GM19452 (cell line): ENCODE measurements around the gene MTERF1.
"Not testable (repeated sequence)": the region's sequence is repeated elsewhere in the genome, so short reads cannot be mapped to it uniquely, and the experiment has no call there.

Source experiments
- ATAC-seq: cut with Tn5 transposase; IDR thresholded peaks from one replicate; pipeline ENCODE4 v1.9.1; 2021; ENCODE audit not compliant: unreplicated experiment

MTERF1 gene

DNA sequence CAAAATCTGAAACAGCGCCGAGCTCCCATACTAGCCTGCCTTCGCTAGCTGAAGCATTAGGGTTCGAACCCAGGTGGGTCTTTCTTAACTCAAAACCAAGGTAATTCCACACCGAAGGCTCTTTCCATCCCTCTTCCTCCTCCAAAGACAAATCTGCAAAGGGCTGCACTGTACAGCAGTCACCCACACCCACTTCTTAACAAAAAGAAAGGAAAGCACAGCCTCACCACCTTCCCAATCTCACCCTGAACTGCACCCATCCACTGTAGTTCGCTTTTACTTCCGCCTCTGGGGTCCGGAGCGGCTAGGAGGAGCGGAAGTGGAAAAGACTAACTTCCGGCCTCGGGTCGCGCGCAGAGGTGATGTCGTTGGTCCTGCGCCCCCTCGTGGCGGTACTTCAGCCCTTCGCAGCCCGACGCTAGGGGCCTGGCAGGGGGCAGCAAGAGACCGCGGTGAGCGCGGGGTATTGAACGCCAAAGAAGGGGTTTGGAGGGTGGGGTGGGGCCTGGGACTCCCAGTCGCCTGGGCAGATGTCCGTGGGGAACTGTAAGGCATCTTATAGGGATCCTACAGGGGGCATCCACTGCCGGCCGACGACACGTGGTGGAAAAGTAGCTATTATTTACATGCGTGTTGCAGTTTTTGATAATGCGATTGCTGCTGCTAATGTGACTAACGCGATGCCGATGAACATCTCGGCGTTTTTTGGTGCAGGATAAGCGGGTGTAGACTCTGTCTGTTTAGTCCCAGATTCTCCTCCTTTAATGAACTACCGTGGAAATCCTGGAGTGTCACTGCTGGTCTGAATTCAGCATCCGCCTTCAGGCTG is at the start of gene MTERF1:
MTERF1 (minus strand) TSS at position 290 of the 829 bp plus-strand sequence. CDS start 619 bp downstream, outside the sequence.
- ATAC-seq = peak; percentile 97

DNA sequence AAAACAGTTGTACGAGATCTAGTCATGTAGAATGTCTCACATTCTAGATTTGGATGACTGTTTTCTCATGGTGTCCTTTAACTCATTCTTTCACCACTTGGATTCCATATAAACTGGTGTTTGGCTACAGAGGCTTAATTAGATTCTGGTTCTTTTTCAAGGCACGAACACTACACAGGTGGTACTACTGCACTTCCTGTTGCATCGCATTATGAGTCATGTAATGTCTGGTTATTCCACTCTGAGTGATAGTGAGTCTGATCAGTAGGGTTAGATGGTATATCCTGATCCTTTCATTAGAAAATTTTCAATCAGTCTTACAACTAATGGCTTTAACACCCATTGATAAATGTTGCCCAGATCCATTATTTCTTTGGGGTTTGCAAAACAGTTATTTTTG is 49.0 kb upstream of the MTERF1 start:
- peak; percentile 83 for ATAC-seq

DNA sequence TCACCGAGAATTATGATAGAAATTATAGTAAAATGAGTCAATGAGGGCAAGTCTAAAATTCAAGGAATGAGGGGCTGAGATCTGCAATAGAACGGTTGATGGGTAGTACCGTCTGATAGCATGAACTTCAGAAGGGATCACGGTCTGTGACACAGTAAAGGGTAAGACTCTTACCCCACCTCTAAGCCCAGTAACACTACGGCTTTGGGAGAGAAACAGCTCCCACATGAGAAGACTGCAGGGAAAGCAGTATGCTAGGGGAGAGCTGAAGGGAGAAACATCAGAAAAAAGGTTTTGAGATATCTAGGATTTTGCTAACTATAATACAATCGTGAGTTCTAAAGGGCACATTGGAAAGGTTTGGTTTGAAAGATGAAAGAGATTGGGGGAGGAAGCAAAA is 47.4 kb upstream of the MTERF1 start:
- no peak for ATAC-seq

DNA sequence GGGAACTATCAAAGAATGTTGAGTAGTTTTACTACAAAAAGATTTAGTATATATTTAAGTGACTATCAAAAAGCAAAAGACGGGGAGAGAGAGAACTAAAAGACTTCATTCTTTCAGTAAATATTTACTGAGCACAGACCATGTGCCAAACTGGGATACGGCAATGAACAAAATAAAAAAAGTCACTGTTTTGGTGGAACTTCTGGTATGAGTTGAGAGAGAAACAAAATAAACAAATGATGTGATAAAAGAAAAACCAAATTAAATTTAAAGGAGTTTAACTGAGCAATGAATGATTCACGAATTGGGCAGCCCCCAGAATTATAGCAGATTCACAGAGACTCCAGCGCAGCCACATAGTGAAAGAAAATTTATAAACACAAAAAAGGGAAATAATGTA is 42.4 kb upstream of the MTERF1 start:
- no peak for ATAC-seq

DNA sequence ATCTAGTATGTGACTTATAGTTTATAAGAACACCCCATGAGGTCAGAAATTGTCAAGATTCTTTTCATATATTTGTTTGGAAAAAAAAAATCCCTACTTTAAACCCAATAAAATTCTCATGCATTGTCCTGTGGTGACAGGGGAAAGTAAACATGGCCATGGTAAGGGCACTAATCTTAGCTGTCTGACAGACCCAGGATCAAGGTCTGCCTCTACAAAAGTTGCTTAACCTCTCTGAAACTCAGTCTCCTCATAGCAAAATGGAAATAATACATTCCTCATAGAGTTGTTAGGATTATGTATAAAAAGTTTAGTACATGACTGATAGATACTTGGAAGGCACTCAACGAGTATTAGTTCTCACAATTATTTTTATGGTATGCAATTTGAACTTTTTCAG is 37.9 kb upstream of the MTERF1 start:
- no peak for ATAC-seq

DNA sequence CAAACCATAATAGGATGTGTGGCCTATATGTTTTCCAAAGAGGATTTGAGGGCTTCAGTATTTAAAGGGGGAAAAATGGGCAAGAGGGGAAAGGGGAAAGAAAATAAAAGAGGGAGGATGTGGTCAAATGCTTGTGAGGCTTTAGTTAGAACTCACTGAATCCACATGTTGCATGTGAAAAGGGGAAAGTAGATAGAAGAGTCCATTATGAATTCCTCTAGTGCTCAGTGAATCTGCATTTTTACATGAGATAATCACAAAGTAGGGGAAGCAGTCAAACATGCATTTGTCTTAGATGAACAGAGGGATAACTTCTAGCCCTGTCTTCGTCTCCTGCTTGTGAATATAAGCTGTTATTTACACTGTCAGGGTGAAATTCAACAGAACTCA is 35.5 kb upstream of the MTERF1 start:
- ATAC-seq = no peak

DNA sequence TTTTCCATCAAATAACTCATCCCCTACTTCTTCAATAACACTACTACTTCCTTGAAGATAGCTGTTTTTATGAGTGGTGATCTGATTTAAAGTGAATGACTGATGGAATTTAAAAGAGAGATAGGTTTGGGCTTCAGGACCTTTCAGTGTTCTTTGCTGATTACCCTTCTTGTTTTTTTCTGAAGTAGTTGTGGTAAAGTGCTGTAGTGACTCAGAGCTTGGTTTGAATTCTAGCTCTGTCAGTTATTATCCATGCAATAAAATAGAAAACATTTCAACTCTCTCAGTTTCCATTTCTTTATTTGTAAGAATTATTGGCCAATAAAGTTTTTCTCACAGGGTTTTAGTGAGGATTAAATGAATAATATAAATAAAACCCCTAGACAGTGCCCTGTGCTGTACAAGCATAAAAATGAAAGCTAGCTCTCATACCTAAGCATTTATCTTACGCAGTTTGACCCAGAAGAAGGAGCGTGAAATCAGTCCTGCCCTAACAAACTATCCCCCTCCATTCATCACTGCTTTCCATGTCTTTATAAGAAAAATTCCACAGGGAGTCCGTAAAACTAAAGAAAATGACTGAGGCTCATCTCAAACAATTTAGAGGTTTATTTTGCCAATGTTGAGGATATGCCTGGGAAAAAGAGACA is 35.0 kb upstream of the MTERF1 start:
- ATAC-seq = no peak

GRCh38 chr7:91913612-91914011 is 33.1 kb upstream of the MTERF1 start:
- no peak for ATAC-seq

- no peak for ATAC-seq
Observed at GRCh38 chr7:91912494-91912893, 32.0 kb upstream of the MTERF1 start.

GRCh38 chr7:91911121-91911520 is 30.6 kb upstream of the MTERF1 start:
- no peak for ATAC-seq

DNA sequence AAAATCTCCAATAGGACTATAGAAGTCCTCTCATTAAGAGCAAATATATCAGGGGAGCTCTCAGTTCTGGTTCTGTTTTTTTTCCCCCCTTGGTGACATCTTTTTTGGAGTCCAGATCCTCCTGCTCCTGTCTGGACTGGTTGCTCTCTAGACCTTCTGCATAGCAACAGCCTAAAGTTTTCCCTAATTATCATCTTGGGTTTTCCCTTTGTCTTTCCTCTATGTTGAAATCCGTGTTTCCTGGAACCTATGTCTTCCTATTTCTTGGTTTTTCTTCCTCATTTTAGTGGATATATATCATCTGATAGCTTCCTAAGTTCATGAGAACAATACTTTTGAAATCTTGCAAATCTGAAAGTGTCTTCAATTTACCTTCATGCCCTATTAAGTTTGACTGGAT is 29.7 kb upstream of the MTERF1 start:
- ATAC-seq = no peak

GRCh38 chr7:91899563-91899962 is 19.1 kb upstream of the MTERF1 start:
- ATAC-seq = no peak

- ATAC-seq = no peak
Observed at GRCh38 chr7:91898240-91898992, 17.9 kb upstream of the MTERF1 start.

- ATAC-seq = no peak
Observed at GRCh38 chr7:91894781-91895480, 14.4 kb upstream of the MTERF1 start.

GRCh38 chr7:91893699-91894098 is 13.2 kb upstream of the MTERF1 start:
- ATAC-seq = not testable (repeated sequence)

GRCh38 chr7:91892821-91893340 is 12.4 kb upstream of the MTERF1 start:
- no peak for ATAC-seq

DNA sequence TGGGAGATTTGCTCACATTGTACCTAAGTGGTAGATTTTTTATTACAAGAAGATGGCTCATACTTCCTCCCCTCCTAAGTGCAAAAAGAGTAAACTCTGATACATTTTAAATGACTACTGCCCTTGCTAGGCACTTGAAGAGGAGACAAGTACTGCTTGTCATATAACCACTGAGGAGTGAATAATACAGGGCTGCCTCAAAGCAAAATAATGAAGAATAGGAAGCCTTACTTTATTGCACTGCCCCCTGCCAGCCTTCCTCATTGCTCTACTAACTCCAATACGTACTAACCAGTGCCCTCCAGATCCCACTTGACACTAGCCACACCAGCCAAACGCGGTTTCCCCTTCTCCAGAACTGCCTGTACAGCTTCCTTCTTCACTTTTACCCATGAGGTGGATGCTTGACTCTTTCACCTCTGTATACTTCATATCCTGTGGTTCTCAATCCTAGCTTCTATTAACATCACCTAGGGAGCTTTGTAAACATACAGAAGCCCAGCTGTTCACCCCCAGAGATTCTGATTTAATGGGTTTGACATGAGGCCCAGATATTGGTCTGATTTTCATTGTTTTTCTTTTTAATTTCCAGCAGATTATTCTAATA is 11.7 kb upstream of the MTERF1 start:
- no peak for ATAC-seq

- ATAC-seq = not testable (repeated sequence)
Observed at GRCh38 chr7:91888271-91889175, 8.0 kb upstream of the MTERF1 start.
